Testis (tissue), 2 donors: Measurements from ENCODE around the gene TCHP.

Experiments used
- CTCF ChIP-seq, 3 experiments: fragments of 450-650 bp in 2 of 3; fragments of 200-600 bp in 1 of 3; sonication (generic) in 1 of 3; IDR thresholded peaks; one replicate each; pipeline ENCODE4 v1.5.1; 2016 to 2019; ENCODE audit warnings: antibody characterized with exemption in 3 of 3, mild to moderate bottlenecking in 2 of 3, moderate library complexity in 1 of 3
- POLR2A ChIP-seq: fragments of 450-650 bp; IDR thresholded peaks from one replicate; pipeline ENCODE4 v1.6.1; 2017; ENCODE audit warnings: antibody characterized with exemption, mild to moderate bottlenecking, moderate library complexity

- TF ChIP-seq POLR2A: no peak
- no peak for TF ChIP-seq CTCF (IDR thresholded peaks at IDR 0.05)
Measured at GRCh38 chr12:109959411-109960093, 59.5 kb downstream of the TCHP start.
